Astrocyte (in vitro differentiated cells and primary cell): ENCODE data around the gene INSIG2. TPM values are rescaled to one million over a fixed set of nuclear protein-coding genes. Genes with fewer than 3 reads are reported as not detected.

Source experiments
- DNase-seq: peaks from one replicate; pipeline ENCODE4 v3.0.0-alpha.2; 2010; ENCODE audit warnings: low read depth
- FAIRE-seq: peaks from 2 replicates; lab custom pipeline; 2011; peaks lifted over from hg19 to GRCh38; lab: Jason Lieb, UNC
- H2AFZ ChIP-seq: 2 replicates; pipeline ENCODE4 v1.6.0; 2012; ENCODE audit warnings: low read depth, low read length, inconsistent platforms
- H3K27ac ChIP-seq: 2 replicates; pipeline ENCODE4 v1.5.1; 2011; ENCODE audit warnings: low read depth, low read length, inconsistent platforms
- H3K27me3 ChIP-seq: 2 replicates; pipeline ENCODE4 v1.6.0; 2011; ENCODE audit warnings: low read length, inconsistent platforms; ENCODE audit not compliant: insufficient read depth
- H3K36me3 ChIP-seq: 2 replicates; pipeline ENCODE4 v1.5.1; 2011; ENCODE audit warnings: low read length, inconsistent platforms; ENCODE audit not compliant: insufficient read depth
- H3K4me1 ChIP-seq: 2 replicates; pipeline ENCODE4 v1.5.1; 2011; ENCODE audit warnings: low read length, inconsistent platforms; ENCODE audit not compliant: insufficient read depth
- H3K4me2 ChIP-seq: 2 replicates; pipeline ENCODE4 v1.6.0; 2012; ENCODE audit warnings: low read length, inconsistent platforms
- H3K4me3 ChIP-seq: 2 replicates; pipeline ENCODE4 v1.5.1; 2011; ENCODE audit warnings: low read depth, mild to moderate bottlenecking, low read length, inconsistent platforms; ENCODE audit not compliant: insufficient read depth
- H3K79me2 ChIP-seq: 2 replicates; pipeline ENCODE4 v1.6.0; 2012; ENCODE audit warnings: mild to moderate bottlenecking, low read length, inconsistent platforms; ENCODE audit not compliant: insufficient read depth
- H3K9ac ChIP-seq: 2 replicates; pipeline ENCODE4 v1.6.0; 2012; ENCODE audit warnings: mild to moderate bottlenecking, low read length, inconsistent platforms
- H3K9me3 ChIP-seq: 2 replicates; pipeline ENCODE4 v1.5.1; 2012; ENCODE audit warnings: low read depth, mild to moderate bottlenecking, low read length, inconsistent platforms; ENCODE audit not compliant: insufficient read depth
- H4K20me1 ChIP-seq: 2 replicates; pipeline ENCODE4 v1.6.0; 2012; ENCODE audit warnings: low read length, inconsistent platforms; ENCODE audit not compliant: insufficient read depth
- H3K27ac Mint-ChIP-seq: one replicate; pipeline ENCODE4 v1.8.0; 2021; ENCODE audit warnings: mild to moderate bottlenecking, mixed read lengths; ENCODE audit not compliant: unreplicated experiment
- H3K27me3 Mint-ChIP-seq: one replicate; pipeline ENCODE4 v1.8.0; 2021; ENCODE audit warnings: low read depth, mixed read lengths; ENCODE audit not compliant: unreplicated experiment
- H3K36me3 Mint-ChIP-seq: one replicate; pipeline ENCODE4 v1.8.0; 2021; ENCODE audit warnings: low read depth, mixed read lengths; ENCODE audit not compliant: unreplicated experiment
- H3K4me1 Mint-ChIP-seq: one replicate; pipeline ENCODE4 v1.8.0; 2021; ENCODE audit warnings: low read depth, mixed read lengths; ENCODE audit not compliant: unreplicated experiment
- H3K4me3 Mint-ChIP-seq: one replicate; pipeline ENCODE4 v1.8.0; 2021; ENCODE audit warnings: mild to moderate bottlenecking, moderate library complexity, mixed read lengths; ENCODE audit not compliant: unreplicated experiment
- H3K9me3 Mint-ChIP-seq: one replicate; pipeline ENCODE4 v1.8.0; 2021; ENCODE audit warnings: mild to moderate bottlenecking, mixed read lengths; ENCODE audit not compliant: unreplicated experiment
- CTCF ChIP-seq: IDR thresholded peaks from 2 replicates; pipeline ENCODE4 v1.5.1; 2011; ENCODE audit warnings: low read depth, mild to moderate bottlenecking, inconsistent platforms, low read length, moderate library complexity; ENCODE audit not compliant: insufficient read depth
- EZH2 ChIP-seq: IDR thresholded peaks from 2 replicates; pipeline ENCODE4 v1.6.1; 2012; ENCODE audit warnings: mild to moderate bottlenecking, low read length, inconsistent platforms; ENCODE audit not compliant: insufficient read depth
- total RNA-seq: library from RNA; stranded (reverse); gene quantifications from 2 replicates; pipeline ENCODE4 v1.2.1, GENCODE V29; 2021

Gene INSIG2
- total RNA-seq, 1 donor from 2014 or later: 32.2 TPM

GRCh38 chr2:118145806-118146205, 57.5 kb downstream of the INSIG2 start:
- Mint-ChIP-seq H3K4me1 (no peaks in the 10 kb centered on the region), H3K27me3 (peaks cover 6% of the 10 kb centered on the region), H3K4me3 (no peak overlapping the region), H3K36me3 (no peaks in the 10 kb centered on the region), H3K27ac (no peak overlapping the region), H3K9me3 (peaks cover 3% of the 10 kb centered on the region)
- no peak overlapping the region for H3K4me2 ChIP-seq
- H3K36me3 ChIP-seq: no peaks in the 10 kb centered on the region
- H3K4me3 ChIP-seq: no peak overlapping the region
- H4K20me1 ChIP-seq: no peaks in the 10 kb centered on the region
- H3K4me1 ChIP-seq: no peaks in the 10 kb centered on the region
- TF ChIP-seq EZH2: no peak
- no peak for TF ChIP-seq CTCF
- H3K79me2 ChIP-seq: no peaks in the 10 kb centered on the region
- DNase-seq: no peak
- FAIRE-seq: no peak
- H2AFZ ChIP-seq: no peak overlapping the region
- no peaks in the 10 kb centered on the region for H3K9me3 ChIP-seq
- H3K27ac ChIP-seq: no peak overlapping the region
- H3K9ac ChIP-seq: no peak overlapping the region
- H3K27me3 ChIP-seq: no peaks in the 10 kb centered on the region

GRCh38 chr2:118146315-118147283, 58.3 kb downstream of the INSIG2 start:
- Mint-ChIP-seq H3K27ac (no peak overlapping the region), H3K36me3 (no peaks in the 10 kb centered on the region), H3K27me3 (peaks cover 6% of the 10 kb centered on the region), H3K4me3 (no peak overlapping the region), H3K4me1 (no peaks in the 10 kb centered on the region), H3K9me3 (peaks cover 3% of the 10 kb centered on the region)
- Histone ChIP-seq H3K27ac (no peak overlapping the region), H3K4me3 (no peak overlapping the region), H3K9ac (no peak overlapping the region), H3K4me2 (no peak overlapping the region), H3K36me3 (no peaks in the 10 kb centered on the region), H4K20me1 (no peaks in the 10 kb centered on the region), H3K27me3 (no peaks in the 10 kb centered on the region), H3K4me1 (no peaks in the 10 kb centered on the region), H3K79me2 (no peaks in the 10 kb centered on the region), H2AFZ (no peak overlapping the region), H3K9me3 (no peaks in the 10 kb centered on the region)
- FAIRE-seq (no peak), DNase-seq (no peak)
- no peak for TF ChIP-seq EZH2
- no peak for TF ChIP-seq CTCF

- Mint-ChIP-seq H3K36me3 (no peaks in the 10 kb centered on the region), H3K9me3 (peaks cover 3% of the 10 kb centered on the region), H3K27ac (no peak overlapping the region), H3K27me3 (peaks cover 6% of the 10 kb centered on the region), H3K4me1 (no peaks in the 10 kb centered on the region), H3K4me3 (no peak overlapping the region)
- FAIRE-seq (no peak), DNase-seq (no peak)
- H3K79me2 ChIP-seq: no peaks in the 10 kb centered on the region
- no peak overlapping the region for H3K4me3 ChIP-seq
- no peaks in the 10 kb centered on the region for H3K9me3 ChIP-seq
- H3K36me3 ChIP-seq: no peaks in the 10 kb centered on the region
- no peak overlapping the region for H3K27ac ChIP-seq
- H3K27me3 ChIP-seq: no peaks in the 10 kb centered on the region
- H3K9ac ChIP-seq: no peak overlapping the region
- H2AFZ ChIP-seq: no peak overlapping the region
- no peaks in the 10 kb centered on the region for H3K4me1 ChIP-seq
- no peak overlapping the region for H3K4me2 ChIP-seq
- H4K20me1 ChIP-seq: no peaks in the 10 kb centered on the region
- TF ChIP-seq EZH2 (no peak), CTCF (no peak)
Measured at GRCh38 chr2:118148133-118148532, 59.9 kb downstream of the INSIG2 start.
